ENCODE data around the gene DOK4.
"Not testable (repeated sequence)": the region's sequence is repeated elsewhere in the genome, so short reads cannot be mapped to it uniquely, and the experiment has no call there.

The DOK4 gene

DNA sequence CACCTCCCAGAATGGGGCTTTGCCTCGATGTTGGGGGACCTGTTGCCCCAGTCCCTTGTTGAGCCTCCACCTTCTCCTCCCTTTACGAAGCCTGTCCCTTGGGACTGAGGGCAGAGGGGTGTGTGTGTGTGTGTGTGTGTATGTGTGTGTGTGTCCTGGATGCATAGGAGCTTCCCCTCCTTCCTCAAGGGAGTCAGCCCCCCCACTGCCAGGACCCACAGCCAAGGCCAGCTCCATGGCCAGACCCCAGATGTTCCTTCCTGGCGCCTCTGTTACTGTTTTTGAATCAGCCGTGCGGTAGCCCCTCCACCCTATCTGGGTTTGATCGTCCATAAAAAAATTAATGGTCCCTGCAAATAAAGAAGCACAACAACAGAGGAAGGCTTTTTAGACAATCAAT, 17.7 kb upstream of the DOK4 start:
- FAIRE-seq (no peak), DNase-seq (ENCODE audit: insufficient read length, low spot score) (no peak)

DNA sequence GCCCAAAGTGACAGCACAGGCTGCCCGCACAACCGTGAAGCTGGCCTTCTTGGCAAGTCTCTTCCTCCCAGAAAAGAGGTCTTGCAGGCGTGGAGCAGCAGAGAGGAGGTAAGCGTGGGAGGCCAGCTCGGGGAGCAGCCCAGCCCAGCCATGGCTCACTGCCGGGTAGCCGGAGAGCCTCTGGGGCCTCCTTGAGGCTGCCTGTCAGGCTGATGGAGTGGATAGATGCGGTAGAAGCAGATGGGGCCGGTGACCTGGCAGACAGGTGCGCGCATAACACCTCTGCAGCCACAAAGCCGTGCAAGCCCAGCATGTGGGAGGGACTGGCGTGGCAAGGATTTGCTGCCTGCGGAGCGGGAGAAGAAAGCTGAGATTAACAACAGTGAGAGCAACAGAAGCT, 17.1 kb upstream of the DOK4 start:
- no peak for DNase-seq (ENCODE audit: insufficient read length, low spot score)
- no peak for FAIRE-seq

DNA sequence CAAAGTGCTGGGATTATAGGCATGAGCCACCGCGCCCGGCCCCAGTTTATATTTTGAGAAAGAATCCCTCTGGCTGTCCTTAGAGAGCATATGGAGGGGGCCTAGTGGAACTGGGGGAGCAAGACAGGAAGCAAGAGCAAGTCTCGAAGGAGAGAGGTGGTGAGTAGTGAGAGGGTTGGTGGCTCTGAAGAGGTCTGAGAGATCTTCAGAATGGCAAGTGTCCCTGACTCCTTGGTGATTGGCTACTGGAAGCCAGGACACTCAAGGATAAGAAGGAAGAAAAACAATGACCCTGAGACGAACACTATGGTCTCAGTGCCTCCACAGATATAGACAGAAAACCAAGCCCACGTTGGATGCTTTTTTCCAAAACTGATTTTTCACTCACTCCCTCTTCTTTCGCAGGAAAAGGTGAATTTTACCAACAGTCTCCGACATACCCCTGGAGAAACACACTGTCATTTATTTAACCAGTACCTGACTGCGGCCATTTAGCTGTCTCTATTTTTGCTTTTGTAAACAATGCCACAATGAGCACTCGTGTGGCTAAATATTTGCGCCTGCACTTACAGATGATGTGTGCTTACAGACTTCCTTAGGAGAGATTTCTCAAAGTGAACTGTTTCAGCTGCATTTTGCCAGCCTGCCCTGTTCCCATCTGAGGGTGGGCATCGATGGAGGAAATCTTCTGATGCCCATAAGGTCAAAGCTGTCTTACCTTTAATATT, 15.9 kb upstream of the DOK4 start:
- FAIRE-seq (no peak), DNase-seq (ENCODE audit: insufficient read length, low spot score) (no peak)

DNA sequence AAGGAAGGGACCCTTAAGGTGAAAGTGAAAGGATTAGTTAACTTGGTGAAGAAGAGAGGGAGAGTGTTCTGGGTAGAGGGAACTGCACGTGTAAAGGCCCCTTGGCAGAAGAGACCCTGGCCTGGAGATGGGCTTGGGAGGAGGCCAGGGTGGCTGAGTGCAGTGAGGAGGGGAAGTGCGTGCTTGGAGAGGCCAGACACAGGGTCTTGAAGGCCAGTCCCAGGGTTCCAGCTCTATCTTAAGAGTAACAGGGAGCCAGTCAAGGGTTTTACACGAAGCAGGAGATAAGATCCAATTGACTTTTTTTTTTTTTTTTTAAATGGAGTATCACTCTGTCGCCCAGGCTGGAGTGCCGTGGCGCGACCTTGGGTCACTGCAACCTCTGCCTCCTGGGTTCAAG, 15.2 kb upstream of the DOK4 start:
- DNase-seq (ENCODE audit: insufficient read length, low spot score) (no peak), FAIRE-seq (no peak)

GRCh38 chr16:57500578-57501111, 14.4 kb upstream of the DOK4 start:
- FAIRE-seq, result no peak
- DNase-seq (ENCODE audit: insufficient read length, low spot score), result no peak

DNA sequence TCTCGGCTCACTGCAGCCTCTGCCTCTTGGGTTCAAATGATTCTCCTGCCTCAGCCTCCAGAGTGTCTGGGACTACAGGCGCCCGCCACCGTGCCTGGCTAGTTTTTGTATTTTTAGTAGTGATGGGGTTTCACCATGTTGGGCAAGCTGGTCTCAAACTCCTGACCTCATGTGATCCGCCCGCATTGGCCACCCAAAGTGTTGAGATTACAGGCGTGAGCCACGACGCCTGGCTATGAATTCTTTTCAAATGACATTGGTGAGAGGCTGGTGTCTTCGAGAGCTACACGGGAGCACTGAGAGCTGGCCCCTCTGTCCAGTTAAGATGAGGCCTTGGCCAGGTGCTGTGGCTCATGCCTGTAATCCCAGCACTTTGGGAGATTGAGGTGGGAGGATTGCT, 13.6 kb upstream of the DOK4 start:
- not testable (repeated sequence) for DNase-seq (ENCODE audit: insufficient read length, low spot score); FAIRE-seq

DNA sequence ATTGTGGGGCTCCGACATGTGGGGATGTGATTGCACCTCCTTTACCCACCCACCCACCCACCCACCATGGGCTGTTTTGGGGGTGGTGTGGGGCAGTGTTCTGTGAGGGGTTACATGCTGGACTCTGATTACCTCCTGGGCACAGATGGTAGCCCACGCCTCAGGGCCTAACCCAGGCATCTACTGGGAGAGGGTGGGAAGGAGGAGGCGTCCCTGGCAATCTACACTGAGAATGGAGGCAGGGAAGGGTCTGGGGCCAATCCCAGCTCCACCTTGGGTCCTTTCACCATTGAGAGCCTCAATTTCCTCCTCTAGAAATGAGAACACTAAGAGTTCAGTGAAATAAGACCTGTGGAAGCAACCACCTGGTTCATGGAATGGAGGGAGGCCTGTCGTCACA, 11.7 kb upstream of the DOK4 start:
- DNase-seq (ENCODE audit: insufficient read length, low spot score), result no peak
- no peak for FAIRE-seq

DNA sequence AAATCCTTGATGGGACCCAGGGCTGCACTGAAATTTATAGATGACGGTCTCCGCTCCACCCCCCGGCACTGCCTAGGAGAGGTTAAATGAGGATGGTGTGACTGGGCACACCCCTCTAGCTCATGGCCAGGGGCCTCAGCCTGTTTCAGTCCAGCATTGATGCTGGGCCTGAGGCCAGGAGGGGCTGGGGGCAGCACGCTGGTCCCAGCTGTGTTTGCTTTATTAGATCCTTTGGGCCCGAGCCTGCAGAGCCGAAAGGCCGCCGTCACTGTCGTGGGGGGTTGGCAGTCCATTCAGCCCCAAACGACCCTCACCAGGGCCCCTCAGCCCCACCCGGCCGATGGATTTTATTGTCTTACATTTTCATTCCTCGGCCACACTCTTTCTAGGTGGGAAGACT, 10.8 kb upstream of the DOK4 start:
- DNase-seq (ENCODE audit: insufficient read length, low spot score) (no peak), FAIRE-seq (no peak)

GRCh38 chr16:57493767-57494166, 7.5 kb upstream of the DOK4 start:
- DNase-seq (ENCODE audit: insufficient read length, low spot score) (no peak), FAIRE-seq (no peak)

- DNase-seq (ENCODE audit: insufficient read length, low spot score), result no peak
- FAIRE-seq, result no peak
Observed at GRCh38 chr16:57489229-57489628, 2.9 kb upstream of the DOK4 start.

GRCh38 chr16:57486858-57487834, 853 bp upstream of the DOK4 start:
- DNase-seq (ENCODE audit: insufficient read length, low spot score) (no peak), FAIRE-seq (no peak)

DNA sequence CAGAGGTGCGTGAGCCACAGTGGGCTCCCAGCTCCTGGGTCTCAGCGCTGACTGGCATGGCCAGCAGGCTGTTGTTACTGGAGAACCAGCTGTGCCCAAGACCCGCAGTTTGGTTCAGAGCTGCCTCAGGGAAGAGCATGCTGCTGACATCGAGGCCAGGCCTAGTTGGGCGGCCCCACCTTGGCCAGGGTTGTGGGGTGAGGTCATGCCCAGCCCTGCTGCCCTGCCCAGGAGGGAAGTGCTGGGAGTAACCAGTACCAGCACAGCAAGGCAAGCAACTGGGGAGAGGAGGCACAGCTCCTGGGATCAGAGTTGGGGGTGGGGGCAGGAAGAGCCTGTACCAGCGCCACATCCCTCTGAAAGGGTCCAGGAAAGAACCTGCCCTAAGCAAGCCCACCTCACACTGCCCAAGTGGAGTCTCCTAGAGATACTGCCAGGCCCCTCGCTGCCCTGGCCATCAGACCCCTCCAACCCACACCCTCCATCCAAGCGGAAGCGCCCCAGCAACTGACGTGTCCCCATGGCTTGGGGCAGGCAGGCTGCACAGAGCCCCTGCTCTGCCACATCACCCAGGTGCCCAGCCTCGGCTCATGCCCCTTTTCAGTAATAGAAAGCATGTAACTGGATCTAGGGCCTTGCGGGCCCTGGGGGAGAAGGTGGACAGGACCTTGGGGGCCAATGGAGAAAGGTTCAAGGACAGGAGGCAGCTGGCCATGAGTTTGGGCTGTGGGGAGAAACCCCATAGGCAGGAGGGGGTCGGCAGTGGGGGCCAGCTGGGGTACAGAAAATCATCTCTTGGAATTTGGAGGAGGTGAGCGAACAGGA, 990 bp downstream of the DOK4 start:
- DNase-seq (ENCODE audit: insufficient read length, low spot score) (no peak), FAIRE-seq (no peak)

GRCh38 chr16:57484515-57485005, 1.7 kb downstream of the DOK4 start:
- FAIRE-seq, result no peak
- DNase-seq (ENCODE audit: insufficient read length, low spot score), result no peak

GRCh38 chr16:57483725-57484514, 2.4 kb downstream of the DOK4 start:
- DNase-seq (ENCODE audit: insufficient read length, low spot score) (no peak), FAIRE-seq (no peak)

DNA sequence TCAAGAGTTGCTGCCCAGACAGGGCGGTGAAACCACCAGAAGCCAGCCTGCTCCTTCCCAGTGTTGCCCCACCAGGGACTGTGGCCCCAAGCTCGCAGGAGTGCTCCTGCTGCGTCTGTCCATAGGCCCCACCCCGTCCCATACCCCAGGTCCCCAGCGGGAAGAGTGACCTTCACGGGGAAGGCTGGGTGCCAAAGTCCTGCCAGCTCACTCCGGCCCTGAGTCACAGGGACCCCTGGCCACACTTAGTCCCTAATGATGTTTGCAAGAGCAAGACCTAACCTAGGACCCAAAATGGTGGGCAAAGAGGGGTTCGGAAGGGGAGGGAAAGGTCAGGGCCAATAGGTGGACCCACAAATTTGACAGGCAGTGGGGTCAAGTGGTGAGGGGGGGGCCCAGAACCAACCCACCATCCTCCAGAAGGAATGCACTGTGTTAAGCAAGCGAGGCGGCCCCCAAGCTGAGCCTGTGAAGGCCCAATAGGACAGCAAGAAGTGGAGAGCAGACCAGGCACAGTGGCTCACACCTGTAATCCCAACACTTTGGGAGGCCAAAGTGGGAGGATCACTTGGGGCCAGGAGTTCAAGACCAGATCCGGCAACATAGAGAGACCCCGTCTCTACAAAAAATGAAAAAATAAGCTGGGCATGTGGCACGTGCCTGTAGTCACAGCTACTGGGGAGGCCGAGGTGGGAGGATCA, 3.3 kb downstream of the DOK4 start:
- FAIRE-seq, result no peak

GRCh38 chr16:57481421-57481820, 4.9 kb downstream of the DOK4 start:
- no peak for DNase-seq (ENCODE audit: insufficient read length, low spot score)
- no peak for FAIRE-seq

More for the DNA sequence above, 3.3 kb downstream of the DOK4 start:
- no peak for DNase-seq (ENCODE audit: insufficient read length, low spot score)

- FAIRE-seq, result no peak
- DNase-seq (ENCODE audit: insufficient read length, low spot score), result no peak
Observed at GRCh38 chr16:57480754-57481230, 5.5 kb downstream of the DOK4 start.

GRCh38 chr16:57479976-57480753, 6.1 kb downstream of the DOK4 start:
- no peak for DNase-seq (ENCODE audit: insufficient read length, low spot score)
- FAIRE-seq, result no peak
